ENCODE measurements around the gene CTBP2. TPM values are rescaled to one million over a fixed set of nuclear protein-coding genes. Genes with fewer than 3 reads are reported as not detected.

Gene CTBP2
- polyA plus RNA-seq, 1 donor (not counting 4 experiments of a cell fraction or from before 2014, with no cell fraction given) = 76.0 TPM

DNA sequence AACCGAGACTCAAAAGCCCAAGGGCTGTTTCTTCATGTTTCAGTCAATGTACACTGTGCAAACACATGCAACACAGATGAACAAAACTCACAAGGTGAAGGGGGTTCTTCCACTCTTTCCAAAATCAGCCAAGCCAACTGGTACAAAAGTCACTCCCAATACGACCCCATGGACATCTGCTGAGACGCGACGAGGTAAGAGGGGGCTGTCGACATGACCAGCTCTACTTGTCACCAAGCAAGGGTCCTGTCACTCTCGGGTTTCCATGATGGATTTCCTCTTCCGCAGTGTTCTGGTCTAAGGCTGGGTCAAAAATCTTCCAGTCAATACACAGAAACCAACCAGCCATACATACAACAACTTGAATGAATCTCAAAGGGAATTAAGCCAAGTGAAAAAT, 37.8 kb downstream of the CTBP2 start:
- no peak overlapping the region for H2AFZ ChIP-seq (ENCODE audit: control insufficient read depth, low read length)
- H3K9ac ChIP-seq (ENCODE audit: control insufficient read depth, extremely low read depth, insufficient read depth, low read length) = no peak overlapping the region
- H3K27ac ChIP-seq (ENCODE audit: control insufficient read depth, insufficient read depth, low read length) = peak overlapping the region; percentile 97
- H3K4me1 ChIP-seq (ENCODE audit: control insufficient read depth, extremely low read depth, insufficient read depth, low read length) = peaks cover 64% of the 10 kb centered on the region
- DNase-seq (ENCODE audit: low read depth, low spot score) (no peak), FAIRE-seq (no peak)
- H3K4me3 ChIP-seq (ENCODE audit: control insufficient read depth in 2 of 3, extremely low read depth in 1 of 3, insufficient read depth in 2 of 3, low read depth in 1 of 3, low read length in 3 of 3) = no peak overlapping the region
- H4K20me1 ChIP-seq (ENCODE audit: control insufficient read depth, extremely low read depth, insufficient read depth, low read length) = peaks cover 29% of the 10 kb centered on the region
- peaks cover 13% of the 10 kb centered on the region for H3K9me1 ChIP-seq (ENCODE audit: control insufficient read depth, extremely low read depth, insufficient read depth, low read length)
- H3K9me3 ChIP-seq (ENCODE audit: control insufficient read depth, low read depth, low read length) = no peaks in the 10 kb centered on the region
- TF ChIP-seq CTCF (optimal IDR thresholded peaks at IDR 0.05 in 1 of 3, IDR thresholded peaks at IDR 0.05 in 1 of 3, conservative IDR thresholded peaks at IDR 0.05 in 1 of 3; ENCODE audit: extremely low read depth in 1 of 3, insufficient read depth in 2 of 3, low read length in 3 of 3) = no peak
- no peak for TF ChIP-seq EZH2 (IDR thresholded peaks at IDR 0.05; ENCODE audit: low read length)
- peaks cover 9 to 27% of the 10 kb centered on the region in 2 experiments for H3K36me3 ChIP-seq (ENCODE audit: control insufficient read depth in 2 of 2, extremely low read depth in 1 of 2, insufficient read depth in 2 of 2, low read length in 2 of 2)
- H3K4me2 ChIP-seq (ENCODE audit: control insufficient read depth, extremely low read depth, insufficient read depth, low read depth, low read length) = no peak overlapping the region
- H3K79me2 ChIP-seq (ENCODE audit: control insufficient read depth, insufficient read depth, low read length) = peaks cover 96% of the 10 kb centered on the region
- no peaks in the 10 kb centered on the region for H3K27me3 ChIP-seq (ENCODE audit: control insufficient read depth, extremely low read depth, insufficient read depth, low read length)
- dilution Hi-C loops (cut with MboI; ENCODE audit: extremely low pct_ligation_motif_present, low sequenced_read_pairs) = no loop called here

DNA sequence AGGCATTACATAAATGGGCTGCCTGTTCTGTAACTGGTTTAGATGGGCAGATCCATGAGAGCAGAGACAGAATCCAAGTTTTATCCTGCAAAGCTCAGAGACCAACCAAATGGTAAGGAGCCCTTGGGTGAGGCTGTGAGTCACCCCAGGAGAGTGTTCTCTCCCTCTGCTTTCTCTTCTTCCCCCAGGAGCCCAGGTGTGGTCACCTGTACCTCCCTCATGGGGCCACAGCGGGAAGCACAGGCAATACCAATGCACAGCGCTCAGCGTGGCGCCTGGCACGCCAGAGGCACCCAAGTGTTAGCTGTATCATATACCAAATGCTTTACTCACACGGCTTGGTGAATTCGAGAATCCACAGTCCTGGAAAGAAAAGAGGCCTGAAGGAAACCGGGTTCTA, 39.4 kb downstream of the CTBP2 start:
- Histone ChIP-seq H3K9me1 (ENCODE audit: control insufficient read depth, extremely low read depth, insufficient read depth, low read length) (peaks cover 13% of the 10 kb centered on the region), H3K79me2 (ENCODE audit: control insufficient read depth, insufficient read depth, low read length) (peaks cover 96% of the 10 kb centered on the region), H4K20me1 (ENCODE audit: control insufficient read depth, extremely low read depth, insufficient read depth, low read length) (peaks cover 32% of the 10 kb centered on the region), H3K4me3 (ENCODE audit: control insufficient read depth in 2 of 3, extremely low read depth in 1 of 3, insufficient read depth in 2 of 3, low read depth in 1 of 3, low read length in 3 of 3) (no peak overlapping the region), H3K27ac (ENCODE audit: control insufficient read depth, insufficient read depth, low read length) (peak overlapping the region; percentile 66), H2AFZ (ENCODE audit: control insufficient read depth, low read length) (no peak overlapping the region), H3K9ac (ENCODE audit: control insufficient read depth, extremely low read depth, insufficient read depth, low read length) (no peak overlapping the region), H3K27me3 (ENCODE audit: control insufficient read depth, extremely low read depth, insufficient read depth, low read length) (no peaks in the 10 kb centered on the region), H3K36me3 (ENCODE audit: control insufficient read depth in 2 of 2, extremely low read depth in 1 of 2, insufficient read depth in 2 of 2, low read length in 2 of 2) (peaks cover 11 to 23% of the 10 kb centered on the region in 2 experiments), H3K4me1 (ENCODE audit: control insufficient read depth, extremely low read depth, insufficient read depth, low read length) (peaks cover 54% of the 10 kb centered on the region), H3K9me3 (ENCODE audit: control insufficient read depth, low read depth, low read length) (no peaks in the 10 kb centered on the region), H3K4me2 (ENCODE audit: control insufficient read depth, extremely low read depth, insufficient read depth, low read depth, low read length) (no peak overlapping the region)
- FAIRE-seq = peak; percentile 90
- no peak for DNase-seq (ENCODE audit: low read depth, low spot score)
- no peak for TF ChIP-seq EZH2 (IDR thresholded peaks at IDR 0.05; ENCODE audit: low read length)
- peak; percentile 50 to 55 (median 54) for TF ChIP-seq CTCF (optimal IDR thresholded peaks at IDR 0.05 in 1 of 3, IDR thresholded peaks at IDR 0.05 in 1 of 3, conservative IDR thresholded peaks at IDR 0.05 in 1 of 3; ENCODE audit: extremely low read depth in 1 of 3, insufficient read depth in 2 of 3, low read length in 3 of 3)
- dilution Hi-C loops (cut with MboI; ENCODE audit: extremely low pct_ligation_motif_present, low sequenced_read_pairs) = no loop called here

All from keratinocyte (primary cell).